LoVo (cell line): ENCODE data around the gene LIX1L.

Source experiments
- DNase-seq: peaks from one replicate; pipeline ENCODE4 v3.0.0-alpha.2; 2016; ENCODE audit warnings: low spot score

LIX1L gene

GRCh38 chr1:145893306-145894055 is 64.3 kb downstream of the LIX1L start:
- no peak for DNase-seq

- DNase-seq, result no peak
Measured at GRCh38 chr1:145892486-145893087, 65.2 kb downstream of the LIX1L start.

- DNase-seq, result peak; percentile 97
Measured at GRCh38 chr1:145891587-145892485, 66.0 kb downstream of the LIX1L start.

- DNase-seq, result peak; percentile 53
Measured at GRCh38 chr1:145891143-145891542, 66.7 kb downstream of the LIX1L start.

GRCh38 chr1:145889722-145890121 is 68.1 kb downstream of the LIX1L start:
- DNase-seq, result no peak

GRCh38 chr1:145887631-145888030 is 70.2 kb downstream of the LIX1L start:
- no peak for DNase-seq

GRCh38 chr1:145886816-145887215 is 71.0 kb downstream of the LIX1L start:
- DNase-seq, result no peak

GRCh38 chr1:145886390-145886789 is 71.4 kb downstream of the LIX1L start:
- DNase-seq, result no peak

GRCh38 chr1:145885738-145886287 is 72.0 kb downstream of the LIX1L start, which contains the start of gene ANKRD35:
Gene ANKRD35, minus strand, starts transcription at chr1:145885866. Its CDS starts 108 bp downstream, at chr1:145885758.
- DNase-seq, result peak; percentile 75

- DNase-seq, result no peak
Measured at GRCh38 chr1:145884675-145885074, 73.1 kb downstream of the LIX1L start.
